ENCODE measurements around the gene MAP7.

Gene MAP7

DNA sequence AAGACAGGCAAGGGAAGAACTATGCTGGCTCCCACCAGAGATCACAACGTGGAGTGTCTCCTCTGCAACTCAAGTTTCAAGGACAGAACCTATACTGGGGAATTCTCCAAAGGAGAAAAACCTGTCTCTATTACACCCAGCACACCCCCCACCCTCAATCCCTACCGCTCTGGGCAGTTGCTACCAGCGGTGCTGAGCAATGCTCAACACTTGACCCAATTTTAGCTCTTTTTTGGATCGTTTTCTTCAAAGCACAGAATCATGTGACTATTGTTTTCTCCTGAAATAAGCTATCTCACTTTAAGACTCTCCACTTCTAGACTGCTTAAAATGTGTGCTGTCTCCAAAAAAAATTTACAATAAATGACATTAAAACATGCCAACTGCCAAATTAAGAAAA is 23.3 kb downstream of the MAP7 start:
- DNase-seq (ENCODE audit: low read depth) = no peak
- H3K4me3 ChIP-seq (ENCODE audit: low read depth, low read length) = no peak overlapping the region
- TF ChIP-seq POLR2A (IDR thresholded peaks at IDR 0.05; ENCODE audit: extremely low read depth, insufficient read length) (no peak), MYC (IDR thresholded peaks at IDR 0.05; ENCODE audit: low read depth, low read length) (no peak), MAX (IDR thresholded peaks at IDR 0.05; ENCODE audit: low read depth, low read length) (no peak)
- TF ChIP-seq, protein P1, sequence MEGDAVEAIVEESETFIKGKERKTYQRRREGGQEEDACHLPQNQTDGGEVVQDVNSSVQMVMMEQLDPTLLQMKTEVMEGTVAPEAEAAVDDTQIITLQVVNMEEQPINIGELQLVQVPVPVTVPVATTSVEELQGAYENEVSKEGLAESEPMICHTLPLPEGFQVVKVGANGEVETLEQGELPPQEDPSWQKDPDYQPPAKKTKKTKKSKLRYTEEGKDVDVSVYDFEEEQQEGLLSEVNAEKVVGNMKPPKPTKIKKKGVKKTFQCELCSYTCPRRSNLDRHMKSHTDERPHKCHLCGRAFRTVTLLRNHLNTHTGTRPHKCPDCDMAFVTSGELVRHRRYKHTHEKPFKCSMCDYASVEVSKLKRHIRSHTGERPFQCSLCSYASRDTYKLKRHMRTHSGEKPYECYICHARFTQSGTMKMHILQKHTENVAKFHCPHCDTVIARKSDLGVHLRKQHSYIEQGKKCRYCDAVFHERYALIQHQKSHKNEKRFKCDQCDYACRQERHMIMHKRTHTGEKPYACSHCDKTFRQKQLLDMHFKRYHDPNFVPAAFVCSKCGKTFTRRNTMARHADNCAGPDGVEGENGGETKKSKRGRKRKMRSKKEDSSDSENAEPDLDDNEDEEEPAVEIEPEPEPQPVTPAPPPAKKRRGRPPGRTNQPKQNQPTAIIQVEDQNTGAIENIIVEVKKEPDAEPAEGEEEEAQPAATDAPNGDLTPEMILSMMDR (IDR thresholded peaks at IDR 0.05; ENCODE audit: low read depth, low read length) = no peak

DNA sequence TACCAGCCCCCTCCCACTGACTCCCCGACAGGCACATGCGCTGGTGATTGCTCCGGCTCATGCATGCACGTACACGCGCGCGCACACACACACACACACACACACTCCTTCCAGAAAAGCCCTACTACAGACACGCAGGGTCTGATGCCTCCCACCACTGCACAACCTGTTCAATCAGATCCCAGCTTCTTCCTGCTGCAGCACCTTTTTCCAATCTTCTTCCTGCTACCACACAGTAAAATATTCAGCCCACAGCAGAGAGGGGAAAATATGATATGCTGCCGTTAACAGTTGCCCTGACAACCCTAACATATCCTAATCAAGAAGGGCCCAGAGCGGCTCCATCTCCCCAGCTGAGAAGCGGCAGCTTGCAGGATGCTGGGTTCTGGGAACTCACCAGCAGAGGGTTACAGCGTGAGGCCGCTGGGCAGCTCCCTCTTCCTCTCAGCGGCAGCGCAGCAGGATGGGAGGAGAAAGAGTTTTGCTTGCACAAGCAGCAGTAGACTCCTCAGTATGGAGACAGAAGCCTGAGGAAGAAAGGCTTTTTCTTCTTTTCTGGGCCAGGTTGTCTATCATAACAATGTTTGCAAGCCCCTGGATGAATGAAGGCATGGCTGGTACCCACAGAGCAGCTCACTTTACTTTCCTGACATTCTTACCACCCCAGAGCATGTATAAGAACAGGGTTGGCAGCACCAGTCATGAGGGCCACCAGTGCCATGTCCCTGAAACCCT is 23.9 kb downstream of the MAP7 start:
- TF ChIP-seq POLR2A (IDR thresholded peaks at IDR 0.05; ENCODE audit: extremely low read depth, insufficient read length) (no peak), MYC (IDR thresholded peaks at IDR 0.05; ENCODE audit: low read depth, low read length) (peak; percentile 60; the same call in 1 of the 2 replicates), MAX (IDR thresholded peaks at IDR 0.05; ENCODE audit: low read depth, low read length) (peak; percentile 35; the same call in 1 of the 2 replicates)
- TF ChIP-seq, protein P1 (IDR thresholded peaks at IDR 0.05; ENCODE audit: low read depth, low read length) = peak; percentile 46
- no peak overlapping the region for H3K4me3 ChIP-seq (ENCODE audit: low read depth, low read length)
- peak; percentile 88 for DNase-seq (ENCODE audit: low read depth)

GRCh38 chr6:136525586-136526195 is 24.5 kb downstream of the MAP7 start:
- no peak for TF ChIP-seq MYC (IDR thresholded peaks at IDR 0.05; ENCODE audit: low read depth, low read length)
- TF ChIP-seq POLR2A (IDR thresholded peaks at IDR 0.05; ENCODE audit: extremely low read depth, insufficient read length) = no peak
- TF ChIP-seq, protein P1 (IDR thresholded peaks at IDR 0.05; ENCODE audit: low read depth, low read length) = no peak
- TF ChIP-seq MAX (IDR thresholded peaks at IDR 0.05; ENCODE audit: low read depth, low read length) = no peak
- no peak for DNase-seq (ENCODE audit: low read depth)
- no peak overlapping the region for H3K4me3 ChIP-seq (ENCODE audit: low read depth, low read length)

GRCh38 chr6:136524936-136525413 is 25.2 kb downstream of the MAP7 start:
- H3K4me3 ChIP-seq (ENCODE audit: low read depth, low read length) = no peak overlapping the region
- DNase-seq (ENCODE audit: low read depth) = peak; percentile 69

DNA sequence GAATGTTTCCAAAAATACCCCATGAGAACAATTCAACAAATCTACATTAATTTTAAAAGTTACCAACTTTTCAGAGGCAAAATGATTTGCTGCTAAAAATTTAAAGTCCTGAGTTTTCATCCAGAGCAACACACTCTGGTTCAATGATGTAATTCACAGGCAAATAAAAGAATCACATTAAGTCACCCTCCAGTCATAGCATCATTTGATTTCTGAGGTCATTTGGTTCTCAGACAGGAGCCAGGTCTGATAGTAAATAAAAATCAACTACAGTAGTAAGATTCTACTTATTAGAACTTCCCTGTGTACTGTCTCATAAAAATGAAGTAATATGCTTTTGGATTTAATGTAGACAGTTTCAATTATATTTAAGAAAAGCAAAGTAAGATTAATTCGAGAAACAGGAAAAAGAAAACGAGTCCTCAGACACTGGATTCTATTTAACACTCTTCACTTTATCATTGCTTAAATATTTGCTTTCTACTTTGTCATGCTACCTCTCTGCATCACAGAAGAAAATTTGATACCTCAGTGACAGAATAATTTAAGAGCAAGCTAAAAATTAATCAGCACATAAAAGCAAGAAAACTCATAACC is 25.8 kb downstream of the MAP7 start:
- no peak for DNase-seq (ENCODE audit: low read depth)
- H3K4me3 ChIP-seq (ENCODE audit: low read depth, low read length) = no peak overlapping the region
- TF ChIP-seq POLR2A (IDR thresholded peaks at IDR 0.05; ENCODE audit: extremely low read depth, insufficient read length) (no peak), MAX (IDR thresholded peaks at IDR 0.05; ENCODE audit: low read depth, low read length) (no peak), MYC (IDR thresholded peaks at IDR 0.05; ENCODE audit: low read depth, low read length) (no peak)
- TF ChIP-seq, protein P1 (IDR thresholded peaks at IDR 0.05; ENCODE audit: low read depth, low read length) = no peak

More at GRCh38 chr6:136524936-136525413, 25.2 kb downstream of the MAP7 start:
- TF ChIP-seq POLR2A (IDR thresholded peaks at IDR 0.05; ENCODE audit: extremely low read depth, insufficient read length) = no peak
- TF ChIP-seq MAX (IDR thresholded peaks at IDR 0.05; ENCODE audit: low read depth, low read length) = 0 out of 2 replicates have a peak, but pooled peaks have one; percentile 23
- TF ChIP-seq, protein P1 (IDR thresholded peaks at IDR 0.05; ENCODE audit: low read depth, low read length) = no peak
- 0 out of 2 replicates have a peak, but pooled peaks have one; percentile 7 for TF ChIP-seq MYC (IDR thresholded peaks at IDR 0.05; ENCODE audit: low read depth, low read length)

Data from NB4 (cell line).